Measurements from ENCODE around the gene FSCN2.

DNA sequence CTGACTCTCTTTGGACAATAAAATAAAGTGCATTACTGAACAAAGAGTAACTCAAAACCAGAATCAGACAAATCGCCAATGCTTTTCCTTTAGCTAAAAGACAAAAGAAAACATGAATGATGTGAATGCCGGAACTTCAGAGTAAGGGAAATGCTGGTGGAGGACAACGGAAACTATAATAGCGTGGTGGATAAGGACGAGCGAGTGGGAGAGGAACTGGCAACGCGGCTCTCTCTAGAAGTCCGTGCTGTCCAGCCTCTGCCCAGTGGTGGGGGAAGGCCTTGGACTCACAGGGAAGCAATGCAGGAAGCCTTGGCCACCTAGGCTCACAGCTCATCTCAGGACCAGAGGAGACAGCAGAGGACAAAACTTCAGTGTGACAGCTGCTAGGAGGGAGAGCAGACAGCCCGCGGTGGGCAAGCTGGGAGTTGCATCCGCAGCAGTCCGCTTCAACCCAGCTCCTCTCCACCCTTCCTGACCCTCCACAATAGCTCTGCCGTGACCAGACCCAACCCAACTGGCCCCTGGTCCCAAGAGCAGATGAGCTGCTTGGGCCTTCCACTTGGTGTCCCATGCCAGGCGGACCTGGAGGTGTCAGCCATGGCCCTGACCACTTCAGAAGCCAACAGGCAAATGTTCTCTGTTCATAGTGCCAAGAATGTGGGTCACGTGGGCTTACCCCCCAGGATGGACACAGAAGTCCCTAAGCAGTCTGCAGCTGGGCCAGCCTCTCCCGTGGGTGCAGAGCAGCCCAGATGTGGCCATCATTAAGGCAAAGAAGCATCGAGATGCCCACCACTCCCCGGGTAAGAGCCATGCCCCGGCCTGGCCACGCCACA, 29.3 kb downstream of the FSCN2 start:
- TF ChIP-seq, protein P1, sequence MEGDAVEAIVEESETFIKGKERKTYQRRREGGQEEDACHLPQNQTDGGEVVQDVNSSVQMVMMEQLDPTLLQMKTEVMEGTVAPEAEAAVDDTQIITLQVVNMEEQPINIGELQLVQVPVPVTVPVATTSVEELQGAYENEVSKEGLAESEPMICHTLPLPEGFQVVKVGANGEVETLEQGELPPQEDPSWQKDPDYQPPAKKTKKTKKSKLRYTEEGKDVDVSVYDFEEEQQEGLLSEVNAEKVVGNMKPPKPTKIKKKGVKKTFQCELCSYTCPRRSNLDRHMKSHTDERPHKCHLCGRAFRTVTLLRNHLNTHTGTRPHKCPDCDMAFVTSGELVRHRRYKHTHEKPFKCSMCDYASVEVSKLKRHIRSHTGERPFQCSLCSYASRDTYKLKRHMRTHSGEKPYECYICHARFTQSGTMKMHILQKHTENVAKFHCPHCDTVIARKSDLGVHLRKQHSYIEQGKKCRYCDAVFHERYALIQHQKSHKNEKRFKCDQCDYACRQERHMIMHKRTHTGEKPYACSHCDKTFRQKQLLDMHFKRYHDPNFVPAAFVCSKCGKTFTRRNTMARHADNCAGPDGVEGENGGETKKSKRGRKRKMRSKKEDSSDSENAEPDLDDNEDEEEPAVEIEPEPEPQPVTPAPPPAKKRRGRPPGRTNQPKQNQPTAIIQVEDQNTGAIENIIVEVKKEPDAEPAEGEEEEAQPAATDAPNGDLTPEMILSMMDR (IDR thresholded peaks at IDR 0.05) = no peak
- TF ChIP-seq POLR2A (IDR thresholded peaks at IDR 0.05) = no peak
